ENCODE measurements around the gene C2CD5. TPM values are rescaled to one million over a fixed set of nuclear protein-coding genes. Genes with fewer than 3 reads are reported as not detected.
"Not testable (repeated sequence)": the region's sequence is repeated elsewhere in the genome, so short reads cannot be mapped to it uniquely, and the experiment has no call there.

The C2CD5 gene
- total and polyA plus RNA-seq, 2 donors (not counting 1 experiment from before 2014, with no cell fraction given): 24.6 to 61.7 TPM

GRCh38 chr12:22481547-22482104 lies 62.7 kb downstream of the C2CD5 start:
- no peak for TF ChIP-seq EZH2 (IDR thresholded peaks at IDR 0.05; ENCODE audit: borderline replicate concordance, insufficient read depth, low read depth, low read length, poor library complexity, severe bottlenecking)
- no peak for TF ChIP-seq CTCF (IDR thresholded peaks at IDR 0.05)
- Histone ChIP-seq H3K9ac (ENCODE audit: low read length) (no peak overlapping the region), H3K27me3 (replicated peaks in 1 of 4; ENCODE audit: control extremely low read depth in 1 of 4, control insufficient read depth in 3 of 4, insufficient read depth in 4 of 4, low read length in 3 of 4) (no peaks in the 10 kb centered on the region), H3K4me1 (ENCODE audit: control insufficient read depth in 2 of 2, insufficient read depth in 2 of 2, low read length in 2 of 2) (no peaks in the 10 kb centered on the region), H3K4me3 (ENCODE audit: control extremely low read depth in 1 of 5, extremely low read depth in 1 of 5, insufficient read depth in 1 of 5, low read depth in 2 of 5, low read length in 4 of 5) (no peak overlapping the region), H3K79me2 (ENCODE audit: control insufficient read depth, insufficient read depth, low read length) (no peaks in the 10 kb centered on the region), H3K36me3 (replicated peaks in 1 of 2; ENCODE audit: control extremely low read depth in 1 of 2, control insufficient read depth in 1 of 2, extremely low read depth in 1 of 2, insufficient read depth in 2 of 2, low read length in 1 of 2) (peaks cover 8 to 34% of the 10 kb centered on the region in 2 experiments), H4K20me1 (ENCODE audit: control insufficient read depth, insufficient read depth, low read length, poor library complexity, severe bottlenecking) (no peaks in the 10 kb centered on the region), H2AFZ (ENCODE audit: insufficient read depth, low read depth, low read length, poor library complexity, severe bottlenecking) (no peak overlapping the region), H3K9me3 (ENCODE audit: control extremely low read depth in 1 of 3, control insufficient read depth in 2 of 3, insufficient read depth in 1 of 3, low read length in 2 of 3) (no peaks in the 10 kb centered on the region), H3K4me2 (replicated peaks; ENCODE audit: low read depth, low read length, poor library complexity, severe bottlenecking) (no peak overlapping the region), H3K27ac (ENCODE audit: low read length in 2 of 2) (no peak overlapping the region)
- WGBS (ENCODE audit: insufficient coverage): no CpG with 5 or more reads among the region's 5 CpGs
- Mint-ChIP-seq H3K4me3 (no peak overlapping the region), H3K27me3 (no peaks in the 10 kb centered on the region), H3K9me3 (ENCODE audit: insufficient read depth) (no peaks in the 10 kb centered on the region), H3K27ac (no peak overlapping the region), H3K4me1 (no peaks in the 10 kb centered on the region)
- no peak for DNase-seq
- no peak for ATAC-seq (ENCODE audit: low read depth)
- ChIA-PET CTCF (interaction anchor here (0.6 kb wide), 1 partner anchor 782 kb away, joined by 3 read pairs; no protein-coding TSS in a partner anchor), POLR2A (no interaction called here)
- intact Hi-C loops (cut with micrococcal nuclease): loop anchor here (5.0 kb wide), 1 partner anchor 36 kb away; no protein-coding TSS in a partner anchor

- H3K9me3 ChIP-seq (ENCODE audit: control extremely low read depth in 1 of 3, control insufficient read depth in 2 of 3, insufficient read depth in 1 of 3, low read length in 2 of 3); H2AFZ ChIP-seq (ENCODE audit: insufficient read depth, low read depth, low read length, poor library complexity, severe bottlenecking); H3K79me2 ChIP-seq (ENCODE audit: control insufficient read depth, insufficient read depth, low read length); H4K20me1 ChIP-seq (ENCODE audit: control insufficient read depth, insufficient read depth, low read length, poor library complexity, severe bottlenecking); H3K4me1 ChIP-seq (ENCODE audit: control insufficient read depth in 2 of 2, insufficient read depth in 2 of 2, low read length in 2 of 2); ATAC-seq (ENCODE audit: low read depth); DNase-seq; H3K27me3 Mint-ChIP-seq; H3K4me2 ChIP-seq (replicated peaks; ENCODE audit: low read depth, low read length, poor library complexity, severe bottlenecking); H3K27ac Mint-ChIP-seq; H3K27ac ChIP-seq (ENCODE audit: low read length in 2 of 2); POLR2A ChIA-PET; H3K27me3 ChIP-seq (replicated peaks in 1 of 4; ENCODE audit: control extremely low read depth in 1 of 4, control insufficient read depth in 3 of 4, insufficient read depth in 4 of 4, low read length in 3 of 4); H3K4me3 ChIP-seq (ENCODE audit: control extremely low read depth in 1 of 5, extremely low read depth in 1 of 5, insufficient read depth in 1 of 5, low read depth in 2 of 5, low read length in 4 of 5); H3K4me3 Mint-ChIP-seq; H3K9ac ChIP-seq (ENCODE audit: low read length); H3K4me1 Mint-ChIP-seq; H3K9me3 Mint-ChIP-seq (ENCODE audit: insufficient read depth): not testable (repeated sequence)
- H3K36me3 ChIP-seq (replicated peaks in 1 of 2; ENCODE audit: control extremely low read depth in 1 of 2, control insufficient read depth in 1 of 2, extremely low read depth in 1 of 2, insufficient read depth in 2 of 2, low read length in 1 of 2): peaks cover 6 to 34% of the 10 kb centered on the region in 2 experiments
- 100% methylated on average over 2 of the region's 7 CpGs for WGBS (ENCODE audit: insufficient coverage)
- intact Hi-C loops (cut with micrococcal nuclease): loop anchor here (5.0 kb wide), 1 partner anchor 36 kb away; no protein-coding TSS in a partner anchor
- CTCF ChIA-PET: interaction anchor here (0.6 kb wide), 1 partner anchor 781 kb away, joined by 3 read pairs; no protein-coding TSS in a partner anchor
These were observed 63.5 kb downstream of the C2CD5 start for GRCh38 chr12:22480814-22481213.

Data from B cell (primary cell).